HEK293 (cell line): ENCODE measurements around the gene RNF224.

Source experiments
- ZNF501 ChIP-seq: fragments of 450-650 bp; formaldehyde crosslinking; IDR thresholded peaks from 2 replicates; pipeline ENCODE4 v1.5.1; 2016; ENCODE audit warnings: missing biosample characterization, missing genetic modification characterization
- ZNF776 ChIP-seq: fragments of 450-650 bp; formaldehyde crosslinking; IDR thresholded peaks from 2 replicates; pipeline ENCODE4 v1.5.0; 2017; ENCODE audit warnings: missing biosample characterization, missing genetic modification characterization, borderline replicate concordance
- TF ChIP-seq, protein P1 (sequence below): fragments of 450-650 bp; formaldehyde crosslinking; IDR thresholded peaks from 2 replicates; pipeline ENCODE4 v1.5.1; 2016; ENCODE audit warnings: missing biosample characterization, missing genetic modification characterization
- TF ChIP-seq, protein P2 (sequence below): fragments of 450-650 bp; formaldehyde crosslinking; IDR thresholded peaks from 2 replicates; pipeline ENCODE4 v1.5.1; 2016; ENCODE audit warnings: missing biosample characterization, missing genetic modification characterization, low read depth

DNA sequence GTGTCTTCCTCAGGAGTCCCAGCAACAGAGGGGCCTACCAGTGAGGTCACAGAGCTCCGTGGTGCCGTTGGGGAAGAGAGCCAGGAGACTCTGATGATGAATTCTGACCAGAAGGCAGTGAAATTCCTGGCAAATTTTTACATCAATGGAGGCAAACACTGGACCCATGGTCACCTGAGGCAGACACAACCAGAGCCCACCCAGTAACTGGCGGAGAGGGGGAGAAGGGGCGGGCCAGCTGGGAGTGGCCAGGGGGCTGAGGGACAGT lies 23.8 kb downstream of the RNF224 start, which contains the start of gene STPG3:
- TF ChIP-seq, protein P1, sequence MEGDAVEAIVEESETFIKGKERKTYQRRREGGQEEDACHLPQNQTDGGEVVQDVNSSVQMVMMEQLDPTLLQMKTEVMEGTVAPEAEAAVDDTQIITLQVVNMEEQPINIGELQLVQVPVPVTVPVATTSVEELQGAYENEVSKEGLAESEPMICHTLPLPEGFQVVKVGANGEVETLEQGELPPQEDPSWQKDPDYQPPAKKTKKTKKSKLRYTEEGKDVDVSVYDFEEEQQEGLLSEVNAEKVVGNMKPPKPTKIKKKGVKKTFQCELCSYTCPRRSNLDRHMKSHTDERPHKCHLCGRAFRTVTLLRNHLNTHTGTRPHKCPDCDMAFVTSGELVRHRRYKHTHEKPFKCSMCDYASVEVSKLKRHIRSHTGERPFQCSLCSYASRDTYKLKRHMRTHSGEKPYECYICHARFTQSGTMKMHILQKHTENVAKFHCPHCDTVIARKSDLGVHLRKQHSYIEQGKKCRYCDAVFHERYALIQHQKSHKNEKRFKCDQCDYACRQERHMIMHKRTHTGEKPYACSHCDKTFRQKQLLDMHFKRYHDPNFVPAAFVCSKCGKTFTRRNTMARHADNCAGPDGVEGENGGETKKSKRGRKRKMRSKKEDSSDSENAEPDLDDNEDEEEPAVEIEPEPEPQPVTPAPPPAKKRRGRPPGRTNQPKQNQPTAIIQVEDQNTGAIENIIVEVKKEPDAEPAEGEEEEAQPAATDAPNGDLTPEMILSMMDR (tag by site-specific recombination): no peak
- TF ChIP-seq ZNF776 (tag by site-specific recombination) (no peak), ZNF501 (tag by site-specific recombination) (no peak)
- TF ChIP-seq, protein P2, sequence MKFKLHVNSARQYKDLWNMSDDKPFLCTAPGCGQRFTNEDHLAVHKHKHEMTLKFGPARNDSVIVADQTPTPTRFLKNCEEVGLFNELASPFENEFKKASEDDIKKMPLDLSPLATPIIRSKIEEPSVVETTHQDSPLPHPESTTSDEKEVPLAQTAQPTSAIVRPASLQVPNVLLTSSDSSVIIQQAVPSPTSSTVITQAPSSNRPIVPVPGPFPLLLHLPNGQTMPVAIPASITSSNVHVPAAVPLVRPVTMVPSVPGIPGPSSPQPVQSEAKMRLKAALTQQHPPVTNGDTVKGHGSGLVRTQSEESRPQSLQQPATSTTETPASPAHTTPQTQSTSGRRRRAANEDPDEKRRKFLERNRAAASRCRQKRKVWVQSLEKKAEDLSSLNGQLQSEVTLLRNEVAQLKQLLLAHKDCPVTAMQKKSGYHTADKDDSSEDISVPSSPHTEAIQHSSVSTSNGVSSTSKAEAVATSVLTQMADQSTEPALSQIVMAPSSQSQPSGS (tag by site-specific recombination): no peak
